ENCODE results near the gene LGALS12.

The LGALS12 gene

DNA sequence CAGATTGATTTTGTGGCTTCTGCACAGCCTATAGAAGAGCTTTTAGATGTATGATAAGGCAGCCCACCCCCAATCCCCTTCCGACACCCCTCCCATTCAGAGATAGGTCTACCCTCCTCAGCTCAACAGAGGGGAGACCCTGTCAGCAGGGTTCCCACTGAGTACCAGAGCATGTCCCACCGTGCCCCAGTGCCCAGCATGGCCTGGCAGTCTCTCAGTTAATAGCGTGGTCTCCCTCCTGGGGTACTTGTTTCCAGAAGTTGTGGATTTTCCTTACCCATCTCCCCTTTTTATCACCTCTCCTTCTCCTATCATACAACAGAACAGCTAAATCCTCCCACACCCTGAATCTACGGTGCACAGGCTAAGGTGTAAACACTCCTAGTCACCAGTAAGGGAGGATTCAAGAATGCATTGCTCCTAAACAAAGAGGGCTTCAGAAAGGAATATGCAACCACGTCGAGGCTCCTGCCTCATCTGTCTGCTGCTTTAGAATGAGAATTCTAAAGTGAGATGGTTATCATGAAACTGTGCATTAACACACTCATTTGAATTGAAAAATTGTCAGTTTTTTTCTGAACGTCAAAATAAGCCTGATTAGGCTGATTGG lies 50.6 kb downstream of the LGALS12 start:
- 77 to 78% methylated on average over 7 of the region's 7 CpGs for WGBS, 2 experiments
- no peaks in the 10 kb centered on the region for H3K27me3 ChIP-seq (ENCODE audit: control insufficient read depth, insufficient read depth, low read length, poor library complexity, severe bottlenecking)
- H3K9me3 ChIP-seq (ENCODE audit: control insufficient read depth, low read length): no peaks in the 10 kb centered on the region
- no peak overlapping the region for H3K4me3 ChIP-seq (ENCODE audit: insufficient read depth, low read depth, low read length)
- H3K4me1 ChIP-seq (ENCODE audit: control insufficient read depth, insufficient read depth, low read length): no peaks in the 10 kb centered on the region
- H3K36me3 ChIP-seq (ENCODE audit: control insufficient read depth, insufficient read depth, low read length): no peaks in the 10 kb centered on the region
- no peak overlapping the region for H3K27ac ChIP-seq (ENCODE audit: insufficient read depth, low read depth, low read length, poor library complexity, severe bottlenecking)

DNA sequence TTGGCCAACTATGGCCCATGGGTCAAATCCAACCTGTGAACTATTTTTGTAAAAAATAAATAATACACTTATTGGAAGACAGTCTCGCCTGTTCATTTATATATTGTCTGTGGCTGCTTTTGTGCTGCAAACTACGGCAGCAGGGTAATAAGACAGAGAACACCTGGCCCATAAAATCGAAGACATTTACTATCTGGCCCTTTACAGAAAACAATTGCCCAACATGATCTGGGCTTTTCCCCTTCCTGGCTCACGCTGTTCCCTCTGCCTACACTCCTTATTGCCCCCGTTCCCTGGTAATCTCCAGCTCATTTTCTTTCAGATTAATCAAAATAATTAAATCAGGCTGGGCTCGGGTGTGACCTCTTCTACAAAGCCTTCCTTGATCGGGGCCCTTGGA lies 51.7 kb downstream of the LGALS12 start:
- H3K36me3 ChIP-seq (ENCODE audit: control insufficient read depth, insufficient read depth, low read length): no peaks in the 10 kb centered on the region
- no peaks in the 10 kb centered on the region for H3K4me1 ChIP-seq (ENCODE audit: control insufficient read depth, insufficient read depth, low read length)
- H3K27me3 ChIP-seq (ENCODE audit: control insufficient read depth, insufficient read depth, low read length, poor library complexity, severe bottlenecking): no peaks in the 10 kb centered on the region
- no peaks in the 10 kb centered on the region for H3K9me3 ChIP-seq (ENCODE audit: control insufficient read depth, low read length)
- no peak overlapping the region for H3K27ac ChIP-seq (ENCODE audit: insufficient read depth, low read depth, low read length, poor library complexity, severe bottlenecking)
- WGBS, 2 experiments: 90 to 92% methylated on average over 7 of the region's 7 CpGs
- H3K4me3 ChIP-seq (ENCODE audit: insufficient read depth, low read depth, low read length): no peak overlapping the region

DNA sequence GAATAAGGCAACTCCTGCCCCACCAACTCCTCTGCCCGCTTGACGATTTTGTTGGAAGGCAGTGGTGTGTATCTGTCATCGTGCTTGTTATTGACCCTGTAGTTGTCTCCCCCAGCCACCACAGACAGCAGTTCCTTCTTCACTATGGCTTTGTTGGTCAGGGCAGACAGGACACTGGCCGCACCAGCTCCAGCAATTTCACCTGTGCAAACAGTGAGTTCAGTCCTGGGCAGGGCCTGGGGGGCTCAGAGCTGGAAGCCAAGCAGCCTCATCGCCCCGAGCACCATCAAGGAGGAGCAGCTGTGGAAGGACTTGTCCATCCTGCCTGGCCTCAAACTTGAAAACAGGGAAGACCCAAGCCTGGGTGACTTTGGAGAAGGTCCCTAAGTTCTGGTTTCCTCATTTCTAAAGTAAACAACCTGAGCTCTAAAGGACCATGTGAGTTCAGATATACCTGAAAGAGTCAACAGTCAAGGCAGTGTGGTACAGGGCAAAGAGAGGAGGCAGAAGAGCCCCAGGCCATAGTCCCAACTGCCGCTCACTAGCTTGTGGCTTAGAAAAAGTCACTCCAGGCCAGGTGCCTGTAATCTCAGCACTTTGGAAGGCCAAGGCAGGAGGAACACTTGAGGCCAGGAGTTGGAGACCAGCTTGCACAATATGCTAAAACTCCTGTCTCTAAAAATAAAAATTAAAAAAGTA lies 52.7 kb downstream of the LGALS12 start:
- Histone ChIP-seq H3K4me1 (ENCODE audit: control insufficient read depth, insufficient read depth, low read length) (no peaks in the 10 kb centered on the region), H3K36me3 (ENCODE audit: control insufficient read depth, insufficient read depth, low read length) (no peaks in the 10 kb centered on the region), H3K4me3 (ENCODE audit: insufficient read depth, low read depth, low read length) (no peak overlapping the region), H3K9me3 (ENCODE audit: control insufficient read depth, low read length) (no peaks in the 10 kb centered on the region), H3K27ac (ENCODE audit: insufficient read depth, low read depth, low read length, poor library complexity, severe bottlenecking) (no peak overlapping the region), H3K27me3 (ENCODE audit: control insufficient read depth, insufficient read depth, low read length, poor library complexity, severe bottlenecking) (no peaks in the 10 kb centered on the region)
- WGBS, 2 experiments: 94 to 95% methylated on average over 7 of the region's 7 CpGs

DNA sequence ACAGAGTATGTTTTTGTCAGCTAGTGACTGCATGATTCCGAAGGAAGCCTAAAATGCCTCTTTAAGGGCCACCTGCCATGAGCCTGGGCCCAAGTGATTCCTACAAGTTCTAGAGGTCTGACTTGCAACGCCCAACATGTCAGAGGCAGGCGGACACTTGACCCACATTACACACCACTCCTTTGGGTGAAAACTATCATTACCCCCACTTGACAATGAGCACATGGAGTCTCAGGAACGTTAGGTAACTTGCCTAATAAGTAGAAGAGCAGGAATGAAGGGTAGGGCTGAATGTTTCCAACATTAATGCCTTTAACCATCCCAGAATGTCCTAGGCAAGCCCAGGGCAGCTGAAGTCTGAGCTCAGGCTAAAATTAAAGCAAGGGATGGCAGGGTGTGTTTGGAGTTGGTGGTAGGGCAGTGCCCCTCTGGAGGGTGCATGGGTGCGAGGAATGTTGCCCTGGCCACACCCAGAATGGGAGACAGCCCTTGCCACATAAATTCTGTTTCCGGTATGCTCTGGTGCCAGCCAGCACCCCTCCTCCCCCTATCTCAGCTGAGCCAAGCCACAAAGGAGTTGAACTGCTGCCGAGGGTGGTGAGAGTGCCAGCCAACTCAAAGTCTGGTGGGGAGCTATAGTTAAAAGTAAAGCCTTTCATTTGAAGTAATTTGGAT lies 54.8 kb downstream of the LGALS12 start:
- WGBS, 2 experiments: 91% methylated on average over 7 of the region's 7 CpGs
- Histone ChIP-seq H3K27me3 (ENCODE audit: control insufficient read depth, insufficient read depth, low read length, poor library complexity, severe bottlenecking) (no peaks in the 10 kb centered on the region), H3K4me1 (ENCODE audit: control insufficient read depth, insufficient read depth, low read length) (no peaks in the 10 kb centered on the region), H3K4me3 (ENCODE audit: insufficient read depth, low read depth, low read length) (no peak overlapping the region), H3K27ac (ENCODE audit: insufficient read depth, low read depth, low read length, poor library complexity, severe bottlenecking) (no peak overlapping the region), H3K9me3 (ENCODE audit: control insufficient read depth, low read length) (no peaks in the 10 kb centered on the region), H3K36me3 (ENCODE audit: control insufficient read depth, insufficient read depth, low read length) (no peaks in the 10 kb centered on the region)

DNA sequence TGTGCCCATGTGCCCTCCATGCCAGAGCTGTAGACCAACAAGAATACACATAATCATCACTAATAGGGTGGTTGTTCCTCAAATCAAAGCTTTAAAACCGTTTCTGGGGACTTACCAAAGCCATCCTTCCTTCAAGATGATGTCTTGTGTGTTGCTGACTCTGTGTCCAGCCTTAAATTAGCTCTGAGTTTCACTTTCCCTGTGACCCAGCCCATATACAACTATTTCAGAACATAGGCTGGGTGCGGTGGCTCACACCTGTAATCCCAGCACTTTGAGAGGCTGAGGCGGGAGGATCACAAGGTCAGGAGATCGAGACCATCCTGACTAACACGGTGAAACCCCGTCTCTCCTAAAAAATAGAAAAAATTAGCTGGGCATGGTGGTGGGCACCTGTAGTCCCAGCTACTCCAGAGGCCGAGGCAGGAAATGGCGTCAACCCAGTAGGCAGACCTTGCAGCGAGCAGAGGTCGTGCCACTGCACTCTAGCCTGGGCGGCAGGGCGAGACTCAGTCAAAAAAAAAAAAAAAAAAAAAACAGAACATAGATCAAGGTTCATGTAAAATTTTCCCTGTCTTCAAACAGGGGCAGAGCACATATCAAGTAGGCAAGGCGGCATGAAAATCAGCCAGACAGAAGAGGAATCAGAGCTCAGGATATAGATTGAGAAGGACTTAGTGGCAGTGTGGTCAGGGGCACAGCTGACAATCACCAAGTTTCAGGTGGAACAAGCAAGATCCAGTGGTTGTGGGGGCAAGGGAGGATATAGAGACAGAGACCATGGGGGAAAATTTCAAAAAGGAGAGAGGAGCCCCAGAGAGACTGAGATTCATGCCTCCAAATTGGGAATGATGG lies 57.5 kb downstream of the LGALS12 start, which contains the start of gene PLAAT2:
Gene PLAAT2 (minus strand): TSS at position 179 of the 855 bp plus-strand sequence. CDS start 55 bp downstream, at position 124.
- H3K27me3 ChIP-seq (ENCODE audit: control insufficient read depth, insufficient read depth, low read length, poor library complexity, severe bottlenecking): no peaks in the 10 kb centered on the region
- no peak within 1 kb of the TSS for H3K4me3 ChIP-seq (ENCODE audit: insufficient read depth, low read depth, low read length)
- no peaks in the 10 kb centered on the region for H3K4me1 ChIP-seq (ENCODE audit: control insufficient read depth, insufficient read depth, low read length)
- 93 to 94% methylated on average over 13 of the region's 13 CpGs for WGBS, 2 experiments
- no peaks in the 10 kb centered on the region for H3K9me3 ChIP-seq (ENCODE audit: control insufficient read depth, low read length)
- H3K36me3 ChIP-seq (ENCODE audit: control insufficient read depth, insufficient read depth, low read length): no peaks in the 10 kb centered on the region
- no peak within 1 kb of the TSS for H3K27ac ChIP-seq (ENCODE audit: insufficient read depth, low read depth, low read length, poor library complexity, severe bottlenecking)

DNA sequence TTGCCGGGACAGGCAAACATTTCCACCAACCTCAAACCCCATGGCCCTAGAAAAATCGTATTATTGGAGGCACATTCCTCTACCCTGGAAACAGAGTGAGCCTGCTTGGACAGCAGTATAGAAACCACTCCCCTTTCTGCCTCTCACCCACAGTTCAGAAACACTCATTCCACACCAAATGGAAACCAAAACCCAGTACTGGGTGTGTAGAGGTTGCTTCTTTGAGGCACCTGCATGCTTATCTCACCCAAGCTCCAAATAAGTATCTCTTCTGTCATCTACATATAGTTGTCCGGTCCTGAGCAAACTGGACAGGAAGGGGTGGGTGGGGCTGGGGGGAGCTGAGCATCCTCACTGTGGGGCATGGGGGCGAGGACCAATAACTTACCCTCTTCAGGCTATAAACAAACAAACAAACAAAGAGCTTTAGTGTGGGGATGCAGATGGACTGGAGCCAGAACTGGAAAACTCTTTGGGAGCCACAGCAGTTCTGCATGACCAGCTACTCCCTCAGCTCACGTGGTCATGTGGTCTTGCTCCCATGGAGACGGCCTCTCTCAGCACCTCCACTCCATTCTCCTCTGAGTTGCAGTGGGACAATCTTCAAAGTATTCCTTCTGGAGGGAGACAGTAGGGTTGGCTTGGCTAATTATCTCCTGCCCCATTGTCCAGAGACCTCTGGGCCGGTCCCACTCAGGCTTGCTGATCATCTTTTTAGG lies 58.3 kb downstream of the LGALS12 start:
- 88 to 95% methylated on average over 6 to 7 of the region's 7 CpGs for WGBS, 2 experiments

DNA sequence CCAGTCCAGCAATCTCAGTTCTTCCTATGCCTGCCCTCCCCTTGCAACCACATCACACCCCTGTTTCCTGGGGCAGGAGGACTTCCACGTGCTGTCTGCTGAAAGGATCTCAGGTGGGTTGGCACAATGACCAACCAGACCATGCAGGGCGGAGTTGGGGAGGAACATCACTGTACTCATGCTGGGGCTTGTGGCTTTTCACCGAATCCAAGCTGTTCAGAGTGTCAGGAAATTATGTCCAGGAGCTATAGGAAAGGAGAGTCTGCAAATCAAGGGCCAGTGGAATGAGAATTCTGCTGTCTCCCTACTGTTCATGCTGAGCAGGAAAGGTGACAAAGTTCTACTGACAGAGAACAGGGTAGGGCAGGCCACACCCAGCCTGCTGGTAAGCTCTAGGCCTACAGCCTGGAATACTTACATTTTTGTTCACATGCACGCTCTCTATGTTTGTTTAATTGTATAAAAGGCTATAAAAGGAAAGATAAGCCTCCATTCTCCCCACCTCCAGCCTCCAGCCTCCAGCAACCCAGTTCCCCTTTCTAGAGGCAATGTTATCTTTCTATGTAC lies 59.0 kb downstream of the LGALS12 start:
- 95% methylated on average over 3 to 4 of the region's 4 CpGs for WGBS, 2 experiments
- H3K4me3 ChIP-seq (ENCODE audit: insufficient read depth, low read depth, low read length): no peak overlapping the region

More for the DNA sequence above, 58.3 kb downstream of the LGALS12 start:
- Histone ChIP-seq H3K9me3 (ENCODE audit: control insufficient read depth, low read length) (no peaks in the 10 kb centered on the region), H3K4me3 (ENCODE audit: insufficient read depth, low read depth, low read length) (no peak overlapping the region), H3K27me3 (ENCODE audit: control insufficient read depth, insufficient read depth, low read length, poor library complexity, severe bottlenecking) (no peaks in the 10 kb centered on the region), H3K27ac (ENCODE audit: insufficient read depth, low read depth, low read length, poor library complexity, severe bottlenecking) (no peak overlapping the region), H3K36me3 (ENCODE audit: control insufficient read depth, insufficient read depth, low read length) (no peaks in the 10 kb centered on the region), H3K4me1 (ENCODE audit: control insufficient read depth, insufficient read depth, low read length) (no peaks in the 10 kb centered on the region)

More for the DNA sequence above, 59.0 kb downstream of the LGALS12 start:
- Histone ChIP-seq H3K27me3 (ENCODE audit: control insufficient read depth, insufficient read depth, low read length, poor library complexity, severe bottlenecking) (no peaks in the 10 kb centered on the region), H3K36me3 (ENCODE audit: control insufficient read depth, insufficient read depth, low read length) (no peaks in the 10 kb centered on the region), H3K27ac (ENCODE audit: insufficient read depth, low read depth, low read length, poor library complexity, severe bottlenecking) (no peak overlapping the region), H3K9me3 (ENCODE audit: control insufficient read depth, low read length) (no peaks in the 10 kb centered on the region), H3K4me1 (ENCODE audit: control insufficient read depth, insufficient read depth, low read length) (no peaks in the 10 kb centered on the region)
